Keratinocyte (primary cell): ENCODE results near the gene FOXL2. TPM values are rescaled to one million over a fixed set of nuclear protein-coding genes. Genes with fewer than 3 reads are reported as not detected.
A peak's percentile ranks its signal among the peaks of the same experiment; 100 is the strongest.

Source experiments
- DNase-seq: peaks from one replicate; pipeline ENCODE4 v3.0.0-alpha.2; 2011; ENCODE audit warnings: low read depth, missing footprints, low spot score
- FAIRE-seq: peaks from 2 replicates; lab custom pipeline; 2011; peaks lifted over from hg19 to GRCh38; lab: Jason Lieb, UNC
- H2AFZ ChIP-seq: 2 replicates; pipeline ENCODE4 v1.6.0; 2012; ENCODE audit warnings: low read length, control low read depth, inconsistent platforms; ENCODE audit not compliant: control insufficient read depth
- H3K27ac ChIP-seq: 2 replicates; pipeline ENCODE4 v1.5.1; 2011; ENCODE audit warnings: low read length; ENCODE audit not compliant: control insufficient read depth, insufficient read depth
- H3K27me3 ChIP-seq: 3 replicates; pipeline ENCODE4 v1.6.0; 2011; ENCODE audit warnings: low read length; ENCODE audit not compliant: control insufficient read depth, insufficient read depth; ENCODE audit errors: extremely low read depth
- H3K36me3 ChIP-seq, 2 experiments: 2 replicates in 1 of 2; 3 replicates in 1 of 2; pipeline ENCODE4 v1.5.1; 2011; ENCODE audit warnings: low read length in 2 of 2, mild to moderate bottlenecking in 1 of 2; ENCODE audit not compliant: control insufficient read depth in 2 of 2, insufficient read depth in 2 of 2; ENCODE audit errors: extremely low read depth in 1 of 2
- H3K4me1 ChIP-seq: 3 replicates; pipeline ENCODE4 v1.5.1; 2011; ENCODE audit warnings: low read length; ENCODE audit not compliant: control insufficient read depth, insufficient read depth; ENCODE audit errors: extremely low read depth
- H3K4me2 ChIP-seq: 3 replicates; pipeline ENCODE4 v1.6.0; 2011; ENCODE audit warnings: low read depth, low read length; ENCODE audit not compliant: control insufficient read depth, insufficient read depth; ENCODE audit errors: extremely low read depth
- H3K4me3 ChIP-seq, 3 experiments: fragments of 200-600 bp in 1 of 3; sonication (generic) in 1 of 3; 2 replicates in 2 of 3; 3 replicates in 1 of 3; pipeline ENCODE4 v1.5.1; 2011 to 2016; ENCODE audit warnings: low read length in 3 of 3, mild to moderate bottlenecking in 3 of 3, control low read depth in 2 of 3, inconsistent platforms in 1 of 3, low read depth in 1 of 3, mixed read lengths in 1 of 3, mixed run types in 1 of 3, moderate library complexity in 1 of 3; ENCODE audit not compliant: control insufficient read depth in 2 of 3, insufficient read depth in 2 of 3; ENCODE audit errors: extremely low read depth in 1 of 3
- H3K79me2 ChIP-seq: 2 replicates; pipeline ENCODE4 v1.6.0; 2012; ENCODE audit warnings: low read length; ENCODE audit not compliant: control insufficient read depth, insufficient read depth
- H3K9ac ChIP-seq: 3 replicates; pipeline ENCODE4 v1.6.0; 2011; ENCODE audit warnings: low read length; ENCODE audit not compliant: control insufficient read depth, insufficient read depth; ENCODE audit errors: extremely low read depth
- H3K9me1 ChIP-seq: 3 replicates; pipeline ENCODE4 v1.6.0; 2011; ENCODE audit warnings: low read length; ENCODE audit not compliant: control insufficient read depth, insufficient read depth; ENCODE audit errors: extremely low read depth
- H3K9me3 ChIP-seq: 2 replicates; pipeline ENCODE4 v1.5.1; 2012; ENCODE audit warnings: low read depth, low read length; ENCODE audit not compliant: control insufficient read depth
- H4K20me1 ChIP-seq: 3 replicates; pipeline ENCODE4 v1.6.0; 2011; ENCODE audit warnings: low read length; ENCODE audit not compliant: control insufficient read depth, insufficient read depth; ENCODE audit errors: extremely low read depth
- EZH2 ChIP-seq: IDR thresholded peaks from one replicate; pipeline ENCODE4 v1.6.1; 2012; ENCODE audit warnings: inconsistent platforms, mild to moderate bottlenecking, low read length, moderate library complexity
- dilution Hi-C: fragments of 300-500 bp; cut with MboI; formaldehyde crosslinking; loops from one replicate; pipeline ENCODE4 v1.7.0; 2020; ENCODE audit warnings: low sequenced_read_pairs; ENCODE audit not compliant: extremely low pct_ligation_motif_present
- polyA plus RNA-seq, 5 experiments: library from polyadenylated mRNA; depleted of rRNA in 3 of 5; stranded (reverse) in 3 of 5; stranded (forward) in 1 of 5; unstranded in 1 of 5; fragments of >200 nt; gene quantifications; 1 replicate in 1 of 5; 2 replicates in 3 of 5; 3 replicates in 1 of 5; pipeline versions ENCODE4 v1.2.1 to v1.2.3, GENCODE V29; 2011 to 2012; ENCODE audit warnings: missing spikeins in 2 of 5, low read depth in 1 of 5, low replicate concordance in 1 of 5
- TF ChIP-seq, protein P1 (sequence below), 3 experiments: IDR thresholded peaks in 1 of 3; conservative IDR thresholded peaks in 1 of 3; optimal IDR thresholded peaks in 1 of 3; 2 replicates in 2 of 3; 3 replicates in 1 of 3; pipeline versions ENCODE3 to v1.5.1; 2011; ENCODE audit warnings: low read length in 3 of 3, mild to moderate bottlenecking in 3 of 3, moderate library complexity in 2 of 3, control low read depth in 1 of 3, inconsistent platforms in 1 of 3; ENCODE audit not compliant: insufficient read depth in 2 of 3; ENCODE audit errors: extremely low read depth in 1 of 3

FOXL2 gene
- polyA plus RNA-seq, 1 donor (not counting 4 experiments of a cell fraction or from before 2014, with no cell fraction given): 0.25 TPM

- H3K9me3 ChIP-seq: no peaks in the 10 kb centered on the region
- dilution Hi-C loops: loop anchor here (25.0 kb wide), 1 partner anchor 98 kb away; no protein-coding TSS in a partner anchor
- no peak overlapping the region for H3K4me3 ChIP-seq
- H3K9me1 ChIP-seq: no peaks in the 10 kb centered on the region
- DNase-seq: no peak
- no peaks in the 10 kb centered on the region for H3K27me3 ChIP-seq
- no peaks in the 10 kb centered on the region for H3K79me2 ChIP-seq
- no peaks in the 10 kb centered on the region for H4K20me1 ChIP-seq
- no peak overlapping the region for H3K27ac ChIP-seq
- TF ChIP-seq, protein P1, sequence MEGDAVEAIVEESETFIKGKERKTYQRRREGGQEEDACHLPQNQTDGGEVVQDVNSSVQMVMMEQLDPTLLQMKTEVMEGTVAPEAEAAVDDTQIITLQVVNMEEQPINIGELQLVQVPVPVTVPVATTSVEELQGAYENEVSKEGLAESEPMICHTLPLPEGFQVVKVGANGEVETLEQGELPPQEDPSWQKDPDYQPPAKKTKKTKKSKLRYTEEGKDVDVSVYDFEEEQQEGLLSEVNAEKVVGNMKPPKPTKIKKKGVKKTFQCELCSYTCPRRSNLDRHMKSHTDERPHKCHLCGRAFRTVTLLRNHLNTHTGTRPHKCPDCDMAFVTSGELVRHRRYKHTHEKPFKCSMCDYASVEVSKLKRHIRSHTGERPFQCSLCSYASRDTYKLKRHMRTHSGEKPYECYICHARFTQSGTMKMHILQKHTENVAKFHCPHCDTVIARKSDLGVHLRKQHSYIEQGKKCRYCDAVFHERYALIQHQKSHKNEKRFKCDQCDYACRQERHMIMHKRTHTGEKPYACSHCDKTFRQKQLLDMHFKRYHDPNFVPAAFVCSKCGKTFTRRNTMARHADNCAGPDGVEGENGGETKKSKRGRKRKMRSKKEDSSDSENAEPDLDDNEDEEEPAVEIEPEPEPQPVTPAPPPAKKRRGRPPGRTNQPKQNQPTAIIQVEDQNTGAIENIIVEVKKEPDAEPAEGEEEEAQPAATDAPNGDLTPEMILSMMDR (optimal IDR thresholded peaks at IDR 0.05 in 1 of 3, IDR thresholded peaks at IDR 0.05 in 1 of 3, conservative IDR thresholded peaks at IDR 0.05 in 1 of 3; ENCODE audit: extremely low read depth in 1 of 3, insufficient read depth in 2 of 3, low read length in 3 of 3): peak in 2 of 3 experiments; percentile 25 to 50
- no peak for TF ChIP-seq EZH2
- no peak for FAIRE-seq
- no peaks in the 10 kb centered on the region for H3K36me3 ChIP-seq
- H3K4me1 ChIP-seq: peaks cover 14% of the 10 kb centered on the region
- no peak overlapping the region for H3K4me2 ChIP-seq
- H2AFZ ChIP-seq: no peak overlapping the region
- no peak overlapping the region for H3K9ac ChIP-seq
Observed at GRCh38 chr3:138909904-138910303, 37.0 kb downstream of the FOXL2 start.

DNA sequence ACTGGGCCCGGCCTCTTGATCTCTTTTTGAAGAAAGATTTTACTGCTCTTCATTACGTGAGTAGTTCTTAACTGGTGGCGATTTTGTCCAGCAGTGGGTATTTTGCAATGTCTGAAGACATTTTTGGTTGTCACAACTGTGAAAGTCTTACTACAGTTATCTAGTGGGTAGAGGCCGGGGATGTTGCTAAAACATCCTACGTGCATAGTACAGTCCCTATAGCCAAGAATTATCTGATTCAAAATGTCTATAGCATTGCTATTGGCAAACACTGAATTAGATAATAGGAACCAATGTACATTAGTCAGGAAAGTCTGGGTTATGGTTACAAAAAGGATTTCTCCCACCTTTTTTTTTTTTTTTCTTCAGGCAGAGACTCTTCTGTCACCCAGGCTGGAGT, 38.1 kb downstream of the FOXL2 start:
- H3K79me2 ChIP-seq: no peaks in the 10 kb centered on the region
- no peak overlapping the region for H2AFZ ChIP-seq
- dilution Hi-C loops: loop anchor here (25.0 kb wide), 1 partner anchor 97 kb away; no protein-coding TSS in a partner anchor
- no peaks in the 10 kb centered on the region for H3K9me3 ChIP-seq
- no peaks in the 10 kb centered on the region for H3K27me3 ChIP-seq
- no peaks in the 10 kb centered on the region for H3K9me1 ChIP-seq
- peaks cover 12% of the 10 kb centered on the region for H3K4me1 ChIP-seq
- TF ChIP-seq EZH2: no peak
- TF ChIP-seq, protein P1 (optimal IDR thresholded peaks at IDR 0.05 in 1 of 3, IDR thresholded peaks at IDR 0.05 in 1 of 3, conservative IDR thresholded peaks at IDR 0.05 in 1 of 3; ENCODE audit: extremely low read depth in 1 of 3, insufficient read depth in 2 of 3, low read length in 3 of 3): no peak
- H3K27ac ChIP-seq: no peak overlapping the region
- H3K36me3 ChIP-seq: no peaks in the 10 kb centered on the region
- no peaks in the 10 kb centered on the region for H4K20me1 ChIP-seq
- no peak overlapping the region for H3K4me2 ChIP-seq
- FAIRE-seq (no peak), DNase-seq (no peak)
- no peak overlapping the region for H3K4me3 ChIP-seq
- H3K9ac ChIP-seq: no peak overlapping the region
